ENCODE data around the gene GM2A. TPM values are rescaled to one million over a fixed set of nuclear protein-coding genes. Genes with fewer than 3 reads are reported as not detected.

The GM2A gene
- polyA plus RNA-seq, 1 of the 3 experiments (the other 2 are of a cell fraction) = 8.0 TPM

GRCh38 chr5:151310932-151311331 is 57.9 kb downstream of the GM2A start:
- no peak for DNase-seq
- TF ChIP-seq GATA2 (CRISPR knock-in tag; IDR thresholded peaks at IDR 0.05) = no peak
- no peak for TF ChIP-seq RCOR1 (IDR thresholded peaks at IDR 0.05; ENCODE audit: low read length)
- no peak for TF ChIP-seq RFX5 (IDR thresholded peaks at IDR 0.05; ENCODE audit: low read length)
- no peak for TF ChIP-seq GABPA (IDR thresholded peaks at IDR 0.05; ENCODE audit: low read depth)
- TF ChIP-seq FOXM1 (IDR thresholded peaks at IDR 0.05; ENCODE audit: low read depth) = no peak
- no peak for TF ChIP-seq IRF3 (IDR thresholded peaks at IDR 0.05; ENCODE audit: low read depth, low read length)
- no peak for TF ChIP-seq REST (IDR thresholded peaks at IDR 0.05; ENCODE audit: low read depth, low read length)
- no peak for TF ChIP-seq SIN3A (IDR thresholded peaks at IDR 0.05; ENCODE audit: borderline replicate concordance, low read depth, low read length)
- Histone ChIP-seq H3K9ac (no peak overlapping the region), H3K4me2 (no peak overlapping the region), H3K27ac (ENCODE audit: low read depth in 2 of 2, low read length in 1 of 2) (no peak overlapping the region), H3K79me2 (ENCODE audit: insufficient read depth) (no peaks in the 10 kb centered on the region), H3K27me3 (ENCODE audit: insufficient read depth) (no peaks in the 10 kb centered on the region), H3K4me1 (ENCODE audit: control insufficient read depth in 1 of 2, insufficient read depth in 2 of 2, low read depth in 1 of 2, low read length in 1 of 2) (no peaks in the 10 kb centered on the region), H3K9me3 (no peaks in the 10 kb centered on the region), H3K36me3 (replicated peaks in 1 of 2; ENCODE audit: control insufficient read depth in 1 of 2, insufficient read depth in 2 of 2, low read length in 1 of 2) (no peaks in the 10 kb centered on the region), H4K20me1 (ENCODE audit: insufficient read depth) (no peaks in the 10 kb centered on the region), H3K4me3 (ENCODE audit: low read depth in 2 of 2, low read length in 1 of 2) (no peak overlapping the region), H3F3A (replicated peaks; ENCODE audit: insufficient read depth) (no peaks in the 10 kb centered on the region), H3K9me2 (no peaks in the 10 kb centered on the region), H2AFZ (ENCODE audit: low read depth) (no peak overlapping the region)
- ChIA-PET POLR2A (no interaction called here), CTCF (no interaction called here)

- DNase-seq = no peak
- CTCF ChIA-PET = interaction anchor here (0.6 kb wide), 1 partner anchor 10 kb away, joined by 3 read pairs; no protein-coding TSS in a partner anchor
- H3K9me2 ChIP-seq = no peaks in the 10 kb centered on the region
Observed at GRCh38 chr5:151312756-151313324, 59.9 kb downstream of the GM2A start.

More at GRCh38 chr5:151312756-151313324, 59.9 kb downstream of the GM2A start:
- Histone ChIP-seq H3K4me3 (ENCODE audit: low read depth in 2 of 2, low read length in 1 of 2) (no peak overlapping the region), H3K27me3 (ENCODE audit: insufficient read depth) (no peaks in the 10 kb centered on the region), H3K9me3 (no peaks in the 10 kb centered on the region), H3K4me1 (ENCODE audit: control insufficient read depth in 1 of 2, insufficient read depth in 2 of 2, low read depth in 1 of 2, low read length in 1 of 2) (no peaks in the 10 kb centered on the region), H3K4me2 (no peak overlapping the region), H2AFZ (ENCODE audit: low read depth) (no peak overlapping the region), H3K9ac (no peak overlapping the region), H3F3A (replicated peaks; ENCODE audit: insufficient read depth) (no peaks in the 10 kb centered on the region), H3K79me2 (ENCODE audit: insufficient read depth) (no peaks in the 10 kb centered on the region), H3K27ac (ENCODE audit: low read depth in 2 of 2, low read length in 1 of 2) (no peak overlapping the region), H3K36me3 (replicated peaks in 1 of 2; ENCODE audit: control insufficient read depth in 1 of 2, insufficient read depth in 2 of 2, low read length in 1 of 2) (no peaks in the 10 kb centered on the region), H4K20me1 (ENCODE audit: insufficient read depth) (no peaks in the 10 kb centered on the region)
- 16% methylated on average over 5 of the region's 5 CpGs for WGBS (ENCODE audit: low lambda C conversion rate)
- POLR2A ChIA-PET = no interaction called here
- TF ChIP-seq PBX3 (IDR thresholded peaks at IDR 0.05) (no peak), EZH2phosphoT487 (IDR thresholded peaks at IDR 0.05; ENCODE audit: borderline replicate concordance, low read depth) (no peak)

Measured in SK-N-SH (cell line).